GM19452 (cell line): ENCODE data around the gene FDXR.
A peak's percentile ranks its signal among the peaks of the same experiment; 100 is the strongest.
"Not testable (repeated sequence)": the region's sequence is repeated elsewhere in the genome, so short reads cannot be mapped to it uniquely, and the experiment has no call there.

Experiments used
- ATAC-seq: cut with Tn5 transposase; IDR thresholded peaks from one replicate; pipeline ENCODE4 v1.9.1; 2021; ENCODE audit not compliant: unreplicated experiment

Gene FDXR

GRCh38 chr17:74872313-74873036 lies at the start of gene FDXR:
Gene FDXR, minus strand, starts transcription at chr17:74872994. Its CDS starts 50 bp downstream, at chr17:74872944.
- peak; percentile 28 for ATAC-seq

GRCh38 chr17:74922172-74922571 lies 49.4 kb upstream of the FDXR start:
- ATAC-seq: no peak

GRCh38 chr17:74921769-74922168 lies 49.0 kb upstream of the FDXR start:
- ATAC-seq: no peak

- ATAC-seq: no peak
These were observed 48.4 kb upstream of the FDXR start for GRCh38 chr17:74921026-74921681.

- no peak for ATAC-seq
These were observed 47.8 kb upstream of the FDXR start for GRCh38 chr17:74920642-74921025.

- ATAC-seq: no peak
These were observed 47.5 kb upstream of the FDXR start for GRCh38 chr17:74920306-74920620.

- ATAC-seq: no peak
These were observed 46.9 kb upstream of the FDXR start for GRCh38 chr17:74919440-74920305.

- ATAC-seq: no peak
These were observed 46.1 kb upstream of the FDXR start for GRCh38 chr17:74918906-74919305.

GRCh38 chr17:74917430-74917829 lies 44.6 kb upstream of the FDXR start:
- ATAC-seq: no peak

GRCh38 chr17:74916851-74917199 lies 44.0 kb upstream of the FDXR start:
- no peak for ATAC-seq

- ATAC-seq: no peak
These were observed 43.5 kb upstream of the FDXR start for GRCh38 chr17:74916136-74916850.

GRCh38 chr17:74911423-74911822 lies 38.6 kb upstream of the FDXR start:
- not testable (repeated sequence) for ATAC-seq

- ATAC-seq: not testable (repeated sequence)
These were observed 36.3 kb upstream of the FDXR start for GRCh38 chr17:74909097-74909496.

- ATAC-seq: no peak
These were observed 34.2 kb upstream of the FDXR start for GRCh38 chr17:74907012-74907411.

GRCh38 chr17:74906214-74906793 lies 33.5 kb upstream of the FDXR start:
- not testable (repeated sequence) for ATAC-seq

- ATAC-seq: no peak
These were observed 32.1 kb upstream of the FDXR start for GRCh38 chr17:74904687-74905409.

- no peak for ATAC-seq
These were observed 30.9 kb upstream of the FDXR start for GRCh38 chr17:74903671-74904070.

GRCh38 chr17:74903034-74903433 lies 30.2 kb upstream of the FDXR start:
- no peak for ATAC-seq

- ATAC-seq: no peak
These were observed 28.8 kb upstream of the FDXR start for GRCh38 chr17:74901353-74902135.
